PC-9 (cell line): Measurements from ENCODE around the gene EOMES.

Experiments used
- EZH2 ChIP-seq: fragments of 200-600 bp; sonication (generic); IDR thresholded peaks from 2 replicates; pipeline ENCODE4 v1.8.0; 2017; ENCODE audit warnings: antibody characterized with exemption, low read depth
- TF ChIP-seq, protein P1 (sequence below): fragments of 200-600 bp; sonication (generic); conservative IDR thresholded peaks from 2 replicates; pipeline ENCODE4 v1.6.1; 2017; ENCODE audit warnings: mixed run types, antibody characterized with exemption, mild to moderate bottlenecking, moderate library complexity

DNA sequence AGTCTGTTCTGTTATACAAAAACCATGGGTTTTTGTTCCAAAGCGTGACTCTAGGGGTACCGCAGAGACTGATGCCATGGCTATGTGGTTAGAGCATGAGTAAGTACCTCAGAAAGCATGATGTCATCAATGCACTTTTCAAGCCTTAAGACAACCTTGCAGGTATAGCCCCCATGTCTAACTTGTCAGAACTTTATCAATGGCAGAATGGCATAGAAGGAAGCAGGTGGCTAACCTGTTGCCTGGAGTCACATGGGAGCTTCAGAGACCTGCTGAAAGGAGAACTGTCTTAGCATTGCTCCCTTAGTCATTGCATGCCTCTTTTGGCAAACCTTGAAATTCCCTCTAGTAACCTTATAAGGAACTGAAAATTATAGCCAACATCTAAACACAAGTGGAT is 52.5 kb downstream of the EOMES start:
- TF ChIP-seq, protein P1, sequence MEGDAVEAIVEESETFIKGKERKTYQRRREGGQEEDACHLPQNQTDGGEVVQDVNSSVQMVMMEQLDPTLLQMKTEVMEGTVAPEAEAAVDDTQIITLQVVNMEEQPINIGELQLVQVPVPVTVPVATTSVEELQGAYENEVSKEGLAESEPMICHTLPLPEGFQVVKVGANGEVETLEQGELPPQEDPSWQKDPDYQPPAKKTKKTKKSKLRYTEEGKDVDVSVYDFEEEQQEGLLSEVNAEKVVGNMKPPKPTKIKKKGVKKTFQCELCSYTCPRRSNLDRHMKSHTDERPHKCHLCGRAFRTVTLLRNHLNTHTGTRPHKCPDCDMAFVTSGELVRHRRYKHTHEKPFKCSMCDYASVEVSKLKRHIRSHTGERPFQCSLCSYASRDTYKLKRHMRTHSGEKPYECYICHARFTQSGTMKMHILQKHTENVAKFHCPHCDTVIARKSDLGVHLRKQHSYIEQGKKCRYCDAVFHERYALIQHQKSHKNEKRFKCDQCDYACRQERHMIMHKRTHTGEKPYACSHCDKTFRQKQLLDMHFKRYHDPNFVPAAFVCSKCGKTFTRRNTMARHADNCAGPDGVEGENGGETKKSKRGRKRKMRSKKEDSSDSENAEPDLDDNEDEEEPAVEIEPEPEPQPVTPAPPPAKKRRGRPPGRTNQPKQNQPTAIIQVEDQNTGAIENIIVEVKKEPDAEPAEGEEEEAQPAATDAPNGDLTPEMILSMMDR, result no peak
- no peak for TF ChIP-seq EZH2
